ENCODE measurements around the gene SSR3. TPM values are rescaled to one million over a fixed set of nuclear protein-coding genes. Genes with fewer than 3 reads are reported as not detected.

The SSR3 gene
- total RNA-seq, 2 experiments from 2014 or later = 113 to 118 TPM

- POLR2A ChIA-PET = no interaction called here
- ATAC-seq (ENCODE audit: low read depth) (no peak), DNase-seq (no peak)
- peaks cover 5% of the 10 kb centered on the region for H3K4me1 Mint-ChIP-seq
- peaks cover 3% of the 10 kb centered on the region for H3K9me3 Mint-ChIP-seq
- H3K27ac Mint-ChIP-seq = no peak overlapping the region
- H3K27me3 Mint-ChIP-seq = peaks cover 38% of the 10 kb centered on the region
- H3K36me3 Mint-ChIP-seq = peaks cover 5% of the 10 kb centered on the region
- no peak overlapping the region for H3K4me3 Mint-ChIP-seq
Measured at GRCh38 chr3:156518726-156519125, 36.2 kb downstream of the SSR3 start.

GRCh38 chr3:156516961-156517360 is 38.0 kb downstream of the SSR3 start:
- POLR2A ChIA-PET = no interaction called here
- ATAC-seq (ENCODE audit: low read depth) (no peak), DNase-seq (no peak)
- Mint-ChIP-seq H3K4me3 (no peak overlapping the region), H3K9me3 (peaks cover 2% of the 10 kb centered on the region), H3K27me3 (peaks cover 30% of the 10 kb centered on the region), H3K27ac (no peak overlapping the region), H3K4me1 (peaks cover 4% of the 10 kb centered on the region), H3K36me3 (no peaks in the 10 kb centered on the region)

GRCh38 chr3:156516284-156516683 is 38.6 kb downstream of the SSR3 start:
- H3K9me3 Mint-ChIP-seq = peaks cover 2% of the 10 kb centered on the region
- DNase-seq = no peak
- POLR2A ChIA-PET = no interaction called here
- H3K27ac Mint-ChIP-seq = no peak overlapping the region
- H3K36me3 Mint-ChIP-seq = no peaks in the 10 kb centered on the region
- ATAC-seq (ENCODE audit: low read depth) = no peak
- H3K4me3 Mint-ChIP-seq = no peak overlapping the region
- peaks cover 30% of the 10 kb centered on the region for H3K27me3 Mint-ChIP-seq
- peaks cover 10% of the 10 kb centered on the region for H3K4me1 Mint-ChIP-seq

GRCh38 chr3:156513619-156514018 is 41.3 kb downstream of the SSR3 start:
- ATAC-seq (ENCODE audit: low read depth) (no peak), DNase-seq (no peak)
- Mint-ChIP-seq H3K27me3 (peaks cover 14% of the 10 kb centered on the region), H3K36me3 (no peaks in the 10 kb centered on the region), H3K4me3 (no peak overlapping the region), H3K27ac (no peak overlapping the region), H3K9me3 (no peaks in the 10 kb centered on the region), H3K4me1 (peaks cover 10% of the 10 kb centered on the region)
- POLR2A ChIA-PET = interaction anchor here (0.5 kb wide), 1 partner anchor 304 kb away, joined by 3 read pairs; no protein-coding TSS in a partner anchor

GRCh38 chr3:156511987-156512677 is 42.8 kb downstream of the SSR3 start:
- Mint-ChIP-seq H3K4me3 (no peak overlapping the region), H3K4me1 (peaks cover 9% of the 10 kb centered on the region), H3K27me3 (peaks cover 5% of the 10 kb centered on the region), H3K27ac (no peak overlapping the region), H3K9me3 (no peaks in the 10 kb centered on the region), H3K36me3 (no peaks in the 10 kb centered on the region)
- POLR2A ChIA-PET = no interaction called here
- peak; percentile 60 for ATAC-seq (ENCODE audit: low read depth)
- DNase-seq = no peak

GRCh38 chr3:156509189-156510174 is 45.4 kb downstream of the SSR3 start:
- Mint-ChIP-seq H3K27ac (no peak overlapping the region), H3K9me3 (no peaks in the 10 kb centered on the region), H3K4me3 (no peak overlapping the region), H3K27me3 (peaks cover 14% of the 10 kb centered on the region), H3K4me1 (peaks cover 9% of the 10 kb centered on the region), H3K36me3 (no peaks in the 10 kb centered on the region)
- POLR2A ChIA-PET = interaction anchor here (0.5 to 1.6 kb wide), 3 partner anchors 15 to 188 kb away, joined by 3 read pairs; partner anchors contain the start of gene TIPARP
- DNase-seq (no peak), ATAC-seq (ENCODE audit: low read depth) (peak; percentile 74)

- H3K4me1 Mint-ChIP-seq = peaks cover 9% of the 10 kb centered on the region
- DNase-seq = no peak
- no peak overlapping the region for H3K4me3 Mint-ChIP-seq
- no peaks in the 10 kb centered on the region for H3K9me3 Mint-ChIP-seq
- H3K27me3 Mint-ChIP-seq = peaks cover 26% of the 10 kb centered on the region
- no peak for ATAC-seq (ENCODE audit: low read depth)
- no peaks in the 10 kb centered on the region for H3K36me3 Mint-ChIP-seq
- POLR2A ChIA-PET = no interaction called here
- H3K27ac Mint-ChIP-seq = no peak overlapping the region
Measured at GRCh38 chr3:156507285-156507684, 47.6 kb downstream of the SSR3 start.

- peaks cover 6% of the 10 kb centered on the region for H3K27me3 Mint-ChIP-seq
- no peak for ATAC-seq (ENCODE audit: low read depth)
- POLR2A ChIA-PET = no interaction called here
- peaks cover 8% of the 10 kb centered on the region for H3K9me3 Mint-ChIP-seq
- peaks cover 8% of the 10 kb centered on the region for H3K36me3 Mint-ChIP-seq
- no peak overlapping the region for H3K4me3 Mint-ChIP-seq
- no peak for DNase-seq
- no peak overlapping the region for H3K27ac Mint-ChIP-seq
- peaks cover 10% of the 10 kb centered on the region for H3K4me1 Mint-ChIP-seq
Measured at GRCh38 chr3:156498307-156498706, 56.6 kb downstream of the SSR3 start.

GRCh38 chr3:156497326-156497725 is 57.6 kb downstream of the SSR3 start:
- H3K9me3 Mint-ChIP-seq = peaks cover 8% of the 10 kb centered on the region
- DNase-seq = no peak
- POLR2A ChIA-PET = no interaction called here
- H3K4me3 Mint-ChIP-seq = no peak overlapping the region
- no peak for ATAC-seq (ENCODE audit: low read depth)
- peaks cover 8% of the 10 kb centered on the region for H3K4me1 Mint-ChIP-seq
- no peak overlapping the region for H3K27ac Mint-ChIP-seq
- H3K36me3 Mint-ChIP-seq = peaks cover 8% of the 10 kb centered on the region
- H3K27me3 Mint-ChIP-seq = peaks cover 3% of the 10 kb centered on the region

- no peak for DNase-seq
- H3K4me3 Mint-ChIP-seq = no peak overlapping the region
- H3K27me3 Mint-ChIP-seq = peaks cover 3% of the 10 kb centered on the region
- POLR2A ChIA-PET = no interaction called here
- no peak overlapping the region for H3K27ac Mint-ChIP-seq
- H3K36me3 Mint-ChIP-seq = peaks cover 8% of the 10 kb centered on the region
- peaks cover 8% of the 10 kb centered on the region for H3K4me1 Mint-ChIP-seq
- no peak for ATAC-seq (ENCODE audit: low read depth)
- H3K9me3 Mint-ChIP-seq = peaks cover 8% of the 10 kb centered on the region
Measured at GRCh38 chr3:156495816-156496215, 59.1 kb downstream of the SSR3 start.

GRCh38 chr3:156493887-156494286 is 61.0 kb downstream of the SSR3 start:
- peaks cover 8% of the 10 kb centered on the region for H3K36me3 Mint-ChIP-seq
- no peak for DNase-seq
- H3K27me3 Mint-ChIP-seq = peaks cover 3% of the 10 kb centered on the region
- POLR2A ChIA-PET = no interaction called here
- H3K4me1 Mint-ChIP-seq = peaks cover 8% of the 10 kb centered on the region
- ATAC-seq (ENCODE audit: low read depth) = no peak
- peaks cover 8% of the 10 kb centered on the region for H3K9me3 Mint-ChIP-seq
- no peak overlapping the region for H3K4me3 Mint-ChIP-seq
- no peak overlapping the region for H3K27ac Mint-ChIP-seq

GRCh38 chr3:156492801-156493261 is 62.1 kb downstream of the SSR3 start:
- no peak overlapping the region for H3K27ac Mint-ChIP-seq
- H3K4me3 Mint-ChIP-seq = no peak overlapping the region
- ATAC-seq (ENCODE audit: low read depth) = no peak
- peaks cover 3% of the 10 kb centered on the region for H3K27me3 Mint-ChIP-seq
- POLR2A ChIA-PET = no interaction called here
- peaks cover 8% of the 10 kb centered on the region for H3K4me1 Mint-ChIP-seq
- H3K36me3 Mint-ChIP-seq = peaks cover 5% of the 10 kb centered on the region
- H3K9me3 Mint-ChIP-seq = peaks cover 3% of the 10 kb centered on the region
- DNase-seq = no peak

GRCh38 chr3:156491192-156491591 is 63.7 kb downstream of the SSR3 start:
- peaks cover 8% of the 10 kb centered on the region for H3K4me1 Mint-ChIP-seq
- H3K9me3 Mint-ChIP-seq = peaks cover 1% of the 10 kb centered on the region
- DNase-seq (no peak), ATAC-seq (ENCODE audit: low read depth) (no peak)
- H3K36me3 Mint-ChIP-seq = no peaks in the 10 kb centered on the region
- H3K27me3 Mint-ChIP-seq = peaks cover 3% of the 10 kb centered on the region
- H3K4me3 Mint-ChIP-seq = no peak overlapping the region
- POLR2A ChIA-PET = no interaction called here
- H3K27ac Mint-ChIP-seq = no peak overlapping the region
